IMR-90 (cell line): ENCODE results near the gene KIF21A. TPM values are rescaled to one million over a fixed set of nuclear protein-coding genes. Genes with fewer than 3 reads are reported as not detected.

Source experiments
- ATAC-seq: fragments of 200-7000 bp; cut with Tn5 transposase; 2 replicates; pipeline ENCODE4 v1.9.1; 2020; ENCODE audit warnings: low read depth, mild to moderate bottlenecking, moderate library complexity
- BruUV-seq: library from RNA; stranded (reverse); fragments of 400-500 nt; replicated peaks from 2 replicates; lab custom pipeline; 2021; lab: Mats Ljungman, UMichigan
- CTCF ChIA-PET: fragments of 300-600 bp; formaldehyde crosslinking; extraction: SDS; loops from one replicate; lab custom pipeline; 2021; ENCODE audit warnings: antibody characterized with exemption; lab: Yijun Ruan, JAX
- POLR2A ChIA-PET: fragments of 300-600 bp; sonication (Branson Sonifier 250); formaldehyde crosslinking; loops from one replicate; lab custom pipeline; 2022; ENCODE audit warnings: antibody characterized with exemption; ENCODE audit not compliant: unreplicated experiment; lab: Charles Lee
- DNase-seq: peaks from one replicate; pipeline ENCODE4 v3.0.0; 2013
- H2AFZ ChIP-seq: replicated peaks from 2 replicates; pipeline ENCODE3; 2013; ENCODE audit warnings: low read length, mild to moderate bottlenecking; ENCODE audit not compliant: poor library complexity
- H2AK5ac ChIP-seq: 2 replicates; pipeline ENCODE4 v1.6.1; 2013; ENCODE audit warnings: low read depth, low read length, inconsistent platforms
- H2AK9ac ChIP-seq: replicated peaks from 2 replicates; pipeline ENCODE3; 2013; ENCODE audit warnings: mild to moderate bottlenecking, low read depth, low read length, moderate library complexity; ENCODE audit not compliant: poor library complexity
- H2BK120ac ChIP-seq: 2 replicates; pipeline ENCODE4 v1.6.1; 2013; ENCODE audit warnings: low read depth, low read length, inconsistent platforms
- H2BK15ac ChIP-seq: 3 replicates; pipeline ENCODE4 v1.6.1; 2013; ENCODE audit warnings: low read depth, low read length, inconsistent platforms
- H2BK20ac ChIP-seq: 2 replicates; pipeline ENCODE4 v1.6.1; 2013; ENCODE audit warnings: low read depth, mild to moderate bottlenecking, inconsistent platforms, low read length, moderate library complexity
- H2BK5ac ChIP-seq: 2 replicates; pipeline ENCODE4 v1.6.1; 2013; ENCODE audit warnings: mild to moderate bottlenecking, low read depth, low read length, inconsistent platforms; ENCODE audit not compliant: poor library complexity, severe bottlenecking
- H3K14ac ChIP-seq: replicated peaks from 2 replicates; pipeline ENCODE4 v1.6.1; 2013; ENCODE audit warnings: low read depth, low read length, inconsistent platforms
- H3K18ac ChIP-seq: 2 replicates; pipeline ENCODE4 v1.6.1; 2013; ENCODE audit warnings: low read depth, low read length, control low read depth
- H3K23ac ChIP-seq: 2 replicates; pipeline ENCODE4 v1.6.1; 2013; ENCODE audit warnings: low read depth, low read length, inconsistent platforms
- H3K27ac ChIP-seq: 2 replicates; pipeline ENCODE4 v1.5.1; 2013; ENCODE audit warnings: mild to moderate bottlenecking, control low read depth, low read length; ENCODE audit not compliant: insufficient read depth
- H3K27me3 ChIP-seq: 2 replicates; pipeline ENCODE4 v1.6.1; 2013; ENCODE audit warnings: low read length; ENCODE audit not compliant: control insufficient read depth, insufficient read depth
- H3K36me3 ChIP-seq: 2 replicates; pipeline ENCODE4 v1.6.1; 2013; ENCODE audit warnings: low read length, mixed read lengths; ENCODE audit not compliant: control insufficient read depth, insufficient read depth
- H3K4ac ChIP-seq: 2 replicates; pipeline ENCODE4 v1.6.1; 2013; ENCODE audit warnings: low read depth, low read length, inconsistent platforms
- H3K4me1 ChIP-seq: 2 replicates; pipeline ENCODE4 v1.6.1; 2013; ENCODE audit warnings: low read length, mixed read lengths; ENCODE audit not compliant: control insufficient read depth, insufficient read depth
- H3K4me2 ChIP-seq: 2 replicates; pipeline ENCODE4 v1.6.1; 2013; ENCODE audit warnings: low read depth, mild to moderate bottlenecking, control low read depth, low read length, moderate library complexity
- H3K4me3 ChIP-seq: 2 replicates; pipeline ENCODE4 v1.5.1; 2013; ENCODE audit warnings: low read depth, mild to moderate bottlenecking, control low read depth, low read length, moderate library complexity; ENCODE audit not compliant: insufficient read depth
- H3K56ac ChIP-seq: 2 replicates; pipeline ENCODE4 v1.6.1; 2013; ENCODE audit warnings: low read length, inconsistent platforms; ENCODE audit not compliant: insufficient read depth; ENCODE audit errors: extremely low read depth
- H3K79me1 ChIP-seq, 2 experiments: 2 replicates each; pipeline ENCODE4 v1.6.1; 2013; ENCODE audit warnings: low read length in 2 of 2, inconsistent platforms in 1 of 2, low read depth in 1 of 2
- H3K9ac ChIP-seq: 2 replicates; pipeline ENCODE4 v1.6.1; 2013; ENCODE audit warnings: low read depth, low read length, control low read depth
- H3K9me1 ChIP-seq: 2 replicates; pipeline ENCODE4 v1.6.1; 2013; ENCODE audit warnings: low read length, inconsistent platforms; ENCODE audit not compliant: insufficient read depth
- H3K9me3 ChIP-seq: 2 replicates; pipeline ENCODE4 v1.6.1; 2013; ENCODE audit warnings: low read length; ENCODE audit not compliant: control insufficient read depth, insufficient read depth
- H4K20me1 ChIP-seq: 2 replicates; pipeline ENCODE4 v1.6.1; 2013; ENCODE audit warnings: low read length, inconsistent platforms; ENCODE audit not compliant: insufficient read depth
- H4K5ac ChIP-seq: 2 replicates; pipeline ENCODE4 v1.6.1; 2013; ENCODE audit warnings: mild to moderate bottlenecking, low read depth, low read length, control low read depth
- H4K8ac ChIP-seq, 2 experiments: 2 replicates each; pipeline ENCODE4 v1.6.1; 2013; ENCODE audit warnings: low read depth in 2 of 2, low read length in 2 of 2, control low read depth in 1 of 2, inconsistent platforms in 1 of 2
- H4K91ac ChIP-seq: 2 replicates; pipeline ENCODE4 v1.6.1; 2013; ENCODE audit warnings: low read depth, low read length, inconsistent platforms; ENCODE audit not compliant: insufficient read depth
- BHLHE40 ChIP-seq: fragments of 150-350 bp; IDR thresholded peaks from 2 replicates; pipeline ENCODE4 v1.6.1; 2016; ENCODE audit warnings: mild to moderate bottlenecking, low read depth, low read length
- CEBPB ChIP-seq: IDR thresholded peaks from 2 replicates; pipeline ENCODE4 v1.6.1; 2012; ENCODE audit warnings: low read depth, low read length, improper control_type of control experiment
- CHD1 ChIP-seq: IDR thresholded peaks from 2 replicates; pipeline ENCODE4 v1.6.1; 2012; ENCODE audit warnings: low read depth, low read length, improper control_type of control experiment
- CTCF ChIP-seq: conservative IDR thresholded peaks from 2 replicates; pipeline ENCODE4 v1.5.1; 2012; ENCODE audit warnings: mild to moderate bottlenecking, low read depth, low read length, improper control_type of control experiment
- ELK1 ChIP-seq: fragments of 150-350 bp; IDR thresholded peaks from 2 replicates; pipeline ENCODE4 v1.6.1; 2016; ENCODE audit warnings: low read depth, mild to moderate bottlenecking, low read length, moderate library complexity, borderline replicate concordance
- FOS ChIP-seq: fragments of 150-350 bp; IDR thresholded peaks from 2 replicates; pipeline ENCODE4 v1.6.1; 2016; ENCODE audit warnings: low read depth, low read length
- MAFK ChIP-seq: IDR thresholded peaks from 2 replicates; pipeline ENCODE4 v1.6.1; 2012; ENCODE audit warnings: low read depth, low read length, improper control_type of control experiment
- MAZ ChIP-seq: IDR thresholded peaks from 2 replicates; pipeline ENCODE4 v1.6.1; 2012; ENCODE audit warnings: low read depth, mild to moderate bottlenecking, low read length, improper control_type of control experiment, moderate library complexity, borderline replicate concordance
- MXI1 ChIP-seq: IDR thresholded peaks from 2 replicates; pipeline ENCODE4 v1.6.1; 2012; ENCODE audit warnings: low read depth, mild to moderate bottlenecking, low read length, moderate library complexity, borderline replicate concordance
- NFE2L2 ChIP-seq: fragments of 150-350 bp; IDR thresholded peaks from 2 replicates; pipeline ENCODE4 v1.6.1; 2016; ENCODE audit warnings: low read depth, mild to moderate bottlenecking, low read length
- POLR2A ChIP-seq: IDR thresholded peaks from 2 replicates; pipeline ENCODE4 v1.6.1; 2012; ENCODE audit warnings: mild to moderate bottlenecking, low read depth, low read length
- RAD21 ChIP-seq: IDR thresholded peaks from 2 replicates; pipeline ENCODE4 v1.6.1; 2012; ENCODE audit warnings: low read length, improper control_type of control experiment
- RCOR1 ChIP-seq: IDR thresholded peaks from 2 replicates; pipeline ENCODE4 v1.6.1; 2012; ENCODE audit warnings: mild to moderate bottlenecking, low read length, improper control_type of control experiment; ENCODE audit not compliant: insufficient replicate concordance
- RFX5 ChIP-seq: IDR thresholded peaks from 2 replicates; pipeline ENCODE4 v1.8.0; 2012; ENCODE audit warnings: low read depth, mild to moderate bottlenecking, low read length, moderate library complexity
- SMC3 ChIP-seq: fragments of 150-350 bp; IDR thresholded peaks from 2 replicates; pipeline ENCODE4 v1.6.1; 2016; ENCODE audit warnings: low read depth, mild to moderate bottlenecking, antibody characterized with exemption, low read length, moderate library complexity
- USF2 ChIP-seq: fragments of 150-350 bp; IDR thresholded peaks from 2 replicates; pipeline ENCODE4 v1.6.1; 2017; ENCODE audit warnings: mild to moderate bottlenecking, antibody characterized with exemption, low read length, low read depth
- WGBS, 2 experiments: methylation state at CpG; one replicate each; pipeline versions ENCODE4 v1.1.5 to v1.1.7; 2013; ENCODE audit warnings: missing lambda C conversion rate in 2 of 2; ENCODE audit not compliant: insufficient read length in 1 of 2; ENCODE audit errors: extremely low coverage in 2 of 2; 5-methylcytosine and 5-hydroxymethylcytosine counted together
- dilution Hi-C: fragments of 300-500 bp; cut with HindIII; formaldehyde crosslinking; loops from one replicate; pipeline ENCODE4 v1.14.3; 2018; ENCODE audit warnings: low sequenced_read_pairs; ENCODE audit not compliant: unreplicated experiment
- in situ Hi-C: fragments of 300-500 bp; cut with MboI; formaldehyde crosslinking; loops from 3 replicates; pipeline ENCODE4 v1.14.3; 2019; ENCODE audit warnings: low sequenced_read_pairs, inconsistent platforms, mixed read lengths
- intact Hi-C: fragments of 100-400 bp; cut with micrococcal nuclease; formaldehyde crosslinking; loops from 2 replicates; pipeline ENCODE4 v1.10.0; 2022
- polyA plus RNA-seq, 3 experiments: library from polyadenylated mRNA; depleted of rRNA; stranded (reverse); fragments of >200 nt; gene quantifications; 2 replicates each; pipeline ENCODE4 v1.2.3, GENCODE V29; 2012; ENCODE audit warnings: low replicate concordance in 1 of 3
- total RNA-seq: library from RNA; depleted of rRNA; stranded (reverse); fragments of >200 nt; gene quantifications from 2 replicates; pipeline ENCODE4 v1.2.3, GENCODE V29; 2012

Gene KIF21A
- total and polyA plus RNA-seq, 2 of the 4 experiments (the other 2 are of a cell fraction), result 0.38 to 1.1 TPM

GRCh38 chr12:39378341-39378740 is 64.6 kb downstream of the KIF21A start:
- Histone ChIP-seq H3K27ac (no peak overlapping the region), H3K9me1 (no peaks in the 10 kb centered on the region), H3K56ac (no peak overlapping the region), H3K79me1 (no peaks in the 10 kb centered on the region), H2BK20ac (no peak overlapping the region), H3K4me2 (no peak overlapping the region), H3K23ac (no peak overlapping the region), H3K9me3 (no peaks in the 10 kb centered on the region), H4K20me1 (no peaks in the 10 kb centered on the region), H3K18ac (no peak overlapping the region), H3K9ac (no peak overlapping the region), H3K36me3 (no peaks in the 10 kb centered on the region), H4K91ac (no peak overlapping the region), H4K8ac (no peak overlapping the region), H3K4me3 (no peak overlapping the region), H2BK15ac (no peak overlapping the region), H2AK9ac (no peak overlapping the region), H3K4ac (no peak overlapping the region), H2BK5ac (no peak overlapping the region), H3K14ac (no peak overlapping the region), H2AFZ (no peak overlapping the region), H3K27me3 (no peaks in the 10 kb centered on the region), H2BK120ac (no peak overlapping the region), H4K5ac (no peak overlapping the region), H2AK5ac (no peak overlapping the region), H3K4me1 (no peaks in the 10 kb centered on the region)
- in situ Hi-C loops (no loop called here), dilution Hi-C loops (no loop called here), intact Hi-C loops (no loop called here)
- ChIA-PET CTCF (no interaction called here), POLR2A (no interaction called here)
- no peak for DNase-seq
- WGBS, 2 experiments, result no CpG with 5 or more reads among the region's 1 CpG
- no peak for ATAC-seq
- no TSS peak for BruUV-seq
- TF ChIP-seq RFX5 (no peak), SMC3 (no peak), CEBPB (no peak), BHLHE40 (no peak), CTCF (no peak), FOS (no peak), ELK1 (no peak), RAD21 (no peak), MAFK (no peak), CHD1 (no peak), POLR2A (no peak), NFE2L2 (no peak), MXI1 (no peak), USF2 (no peak), RCOR1 (no peak), MAZ (no peak)
